ENCODE data around the gene CLEC4D.

GRCh38 chr12:8513256-8513655 is at the start of gene CLEC4D:
- TF ChIP-seq RAD21 (IDR thresholded peaks at IDR 0.05 in 1 of 2, conservative IDR thresholded peaks at IDR 0.05 in 1 of 2; ENCODE audit: low read depth in 2 of 2, low read length in 2 of 2) (no peak), POLR2A (IDR thresholded peaks at IDR 0.05; ENCODE audit: control extremely low read depth in 1 of 2, low read depth in 2 of 2, low read length in 2 of 2) (no peak), GABPA (IDR thresholded peaks at IDR 0.05; ENCODE audit: borderline replicate concordance, insufficient read depth, low read length) (no peak), CBX5 (IDR thresholded peaks at IDR 0.05; ENCODE audit: low read depth, low read length) (no peak), SP1 (IDR thresholded peaks at IDR 0.05; ENCODE audit: low read depth, low read length) (no peak), RBBP5 (IDR thresholded peaks at IDR 0.05; ENCODE audit: borderline replicate concordance, low read depth, low read length) (no peak), CTCF (IDR thresholded peaks at IDR 0.05; ENCODE audit: control extremely low read depth in 1 of 3, insufficient read depth in 1 of 3, low read depth in 1 of 3, low read length in 3 of 3) (no peak)

Measured in H1 (cell line).